AG20443 (cell line): ENCODE data around the gene SNRPF.

ENCODE experiments used
- DNase-seq: peaks from one replicate; pipeline ENCODE4 v3.0.0; 2012; ENCODE audit warnings: low spot score, mixed read lengths

The SNRPF gene

GRCh38 chr12:95859947-95860850 lies 1.4 kb downstream of the SNRPF start:
- DNase-seq, result no peak

GRCh38 chr12:95862038-95862437 lies 3.3 kb downstream of the SNRPF start:
- no peak for DNase-seq

GRCh38 chr12:95863337-95863736 lies 4.6 kb downstream of the SNRPF start:
- no peak for DNase-seq

- no peak for DNase-seq
Observed at GRCh38 chr12:95870897-95871296, 12.1 kb downstream of the SNRPF start.

GRCh38 chr12:95874452-95874851 lies 15.7 kb downstream of the SNRPF start:
- DNase-seq, result no peak

- DNase-seq, result no peak
Observed at GRCh38 chr12:95877622-95878021, 18.9 kb downstream of the SNRPF start.

GRCh38 chr12:95880895-95881294 lies 22.1 kb downstream of the SNRPF start:
- no peak for DNase-seq

- DNase-seq, result no peak
Observed at GRCh38 chr12:95881331-95881955, 22.7 kb downstream of the SNRPF start.

- peak; percentile 42 for DNase-seq
Observed at GRCh38 chr12:95882080-95882479, 23.3 kb downstream of the SNRPF start.

GRCh38 chr12:95882873-95883272 lies 24.1 kb downstream of the SNRPF start:
- DNase-seq, result no peak

- no peak for DNase-seq
Observed at GRCh38 chr12:95884998-95885397, 26.2 kb downstream of the SNRPF start.

GRCh38 chr12:95887311-95887710 lies 28.6 kb downstream of the SNRPF start:
- no peak for DNase-seq

- no peak for DNase-seq
Observed at GRCh38 chr12:95890958-95891357, 32.2 kb downstream of the SNRPF start.

GRCh38 chr12:95896846-95897245 lies 38.1 kb downstream of the SNRPF start:
- DNase-seq, result no peak

GRCh38 chr12:95898081-95898480 lies 39.3 kb downstream of the SNRPF start:
- DNase-seq, result no peak

- peak; percentile 18 for DNase-seq
Observed at GRCh38 chr12:95908573-95908972, 49.8 kb downstream of the SNRPF start.

- no peak for DNase-seq
Observed at GRCh38 chr12:95909871-95910270, 51.1 kb downstream of the SNRPF start.
